Tibial nerve (tissue), 3 donors: ENCODE measurements around the gene OSM.

Source experiments
- POLR2A ChIP-seq, 2 donors: fragments of 450-650 bp; IDR thresholded peaks; one replicate each; pipeline ENCODE4 v1.6.1; 2017; ENCODE audit warnings: antibody characterized with exemption in 2 of 2, mild to moderate bottlenecking in 2 of 2, moderate library complexity in 2 of 2
- TF ChIP-seq, protein P1 (sequence below), 5 experiments: fragments of 200-600 bp in 3 of 5; fragments of 450-650 bp in 2 of 5; sonication (generic) in 3 of 5; IDR thresholded peaks; one replicate each; pipeline ENCODE4 v1.5.1; 2016 to 2019; ENCODE audit warnings: antibody characterized with exemption in 5 of 5, mild to moderate bottlenecking in 3 of 5, moderate library complexity in 2 of 5

DNA sequence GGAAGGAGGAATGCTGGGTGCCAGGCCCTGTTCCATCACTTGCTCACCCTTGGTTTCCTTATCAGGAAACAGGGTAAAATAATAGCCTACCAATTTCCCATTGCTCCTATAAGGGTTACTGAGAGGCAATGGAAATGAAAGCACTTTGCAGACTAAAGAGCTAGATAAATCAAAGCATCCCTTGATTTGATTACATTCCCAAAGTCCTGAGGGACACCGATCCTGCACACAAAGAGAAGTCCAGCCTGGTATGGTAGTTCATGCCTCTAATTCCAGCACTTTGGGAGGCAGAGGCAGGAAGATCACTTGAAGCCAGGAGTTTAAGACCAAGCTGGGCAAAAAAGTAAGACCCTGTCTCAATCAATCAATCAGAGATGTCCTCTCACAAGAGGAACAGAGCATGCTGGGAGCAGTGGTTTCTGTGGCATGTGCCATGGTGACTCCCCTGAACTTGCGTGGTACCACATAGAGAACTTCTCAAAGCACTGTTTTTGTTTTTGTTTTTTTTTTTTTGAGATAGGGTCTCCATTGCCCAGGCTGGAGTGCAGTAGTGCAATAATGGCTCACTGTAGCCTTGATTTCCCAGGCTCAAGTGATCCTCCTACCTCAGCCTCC lies 49.4 kb upstream of the OSM start:
- TF ChIP-seq, protein P1, sequence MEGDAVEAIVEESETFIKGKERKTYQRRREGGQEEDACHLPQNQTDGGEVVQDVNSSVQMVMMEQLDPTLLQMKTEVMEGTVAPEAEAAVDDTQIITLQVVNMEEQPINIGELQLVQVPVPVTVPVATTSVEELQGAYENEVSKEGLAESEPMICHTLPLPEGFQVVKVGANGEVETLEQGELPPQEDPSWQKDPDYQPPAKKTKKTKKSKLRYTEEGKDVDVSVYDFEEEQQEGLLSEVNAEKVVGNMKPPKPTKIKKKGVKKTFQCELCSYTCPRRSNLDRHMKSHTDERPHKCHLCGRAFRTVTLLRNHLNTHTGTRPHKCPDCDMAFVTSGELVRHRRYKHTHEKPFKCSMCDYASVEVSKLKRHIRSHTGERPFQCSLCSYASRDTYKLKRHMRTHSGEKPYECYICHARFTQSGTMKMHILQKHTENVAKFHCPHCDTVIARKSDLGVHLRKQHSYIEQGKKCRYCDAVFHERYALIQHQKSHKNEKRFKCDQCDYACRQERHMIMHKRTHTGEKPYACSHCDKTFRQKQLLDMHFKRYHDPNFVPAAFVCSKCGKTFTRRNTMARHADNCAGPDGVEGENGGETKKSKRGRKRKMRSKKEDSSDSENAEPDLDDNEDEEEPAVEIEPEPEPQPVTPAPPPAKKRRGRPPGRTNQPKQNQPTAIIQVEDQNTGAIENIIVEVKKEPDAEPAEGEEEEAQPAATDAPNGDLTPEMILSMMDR (IDR thresholded peaks at IDR 0.05): no peak
- no peak for TF ChIP-seq POLR2A (IDR thresholded peaks at IDR 0.05)
